Hepatocyte (in vitro differentiated cells): ENCODE measurements around the gene CNIH1. TPM values are rescaled to one million over a fixed set of nuclear protein-coding genes. Genes with fewer than 3 reads are reported as not detected.
"Not testable (repeated sequence)": the region's sequence is repeated elsewhere in the genome, so short reads cannot be mapped to it uniquely, and the experiment has no call there.

Experiments
- DNase-seq: peaks from one replicate; pipeline ENCODE4 v3.0.0-alpha.2; 2016; ENCODE audit warnings: low spot score
- H2AFZ ChIP-seq: fragments of 200-600 bp; sonication (generic); 2 replicates; pipeline ENCODE4 v1.6.0; 2016; ENCODE audit warnings: antibody characterized with exemption, mild to moderate bottlenecking
- H3K27ac ChIP-seq: fragments of 200-600 bp; sonication (generic); 2 replicates; pipeline ENCODE4 v1.5.1; 2016; ENCODE audit warnings: mild to moderate bottlenecking
- H3K27me3 ChIP-seq: fragments of 200-600 bp; sonication (generic); 2 replicates; pipeline ENCODE4 v1.6.1; 2016
- H3K36me3 ChIP-seq: fragments of 200-600 bp; sonication (generic); replicated peaks from 2 replicates; pipeline ENCODE4 v1.5.1; 2016; ENCODE audit warnings: low read depth; ENCODE audit not compliant: insufficient read depth
- H3K4me1 ChIP-seq: fragments of 200-600 bp; sonication (generic); 2 replicates; pipeline ENCODE4 v1.5.1; 2016; ENCODE audit warnings: mild to moderate bottlenecking, moderate library complexity; ENCODE audit not compliant: insufficient read depth
- H3K4me2 ChIP-seq: fragments of 200-600 bp; sonication (generic); 2 replicates; pipeline ENCODE4 v1.6.0; 2016
- H3K4me3 ChIP-seq: fragments of 200-600 bp; sonication (generic); 2 replicates; pipeline ENCODE4 v1.5.1; 2016; ENCODE audit warnings: mild to moderate bottlenecking
- H3K79me2 ChIP-seq: fragments of 200-600 bp; sonication (generic); 2 replicates; pipeline ENCODE4 v1.6.0; 2017; ENCODE audit warnings: mild to moderate bottlenecking
- H3K9me2 ChIP-seq: fragments of 200-600 bp; sonication (generic); replicated peaks from 2 replicates; pipeline ENCODE4 v1.6.0; 2017; ENCODE audit warnings: mild to moderate bottlenecking; ENCODE audit not compliant: insufficient read depth
- H3K9me3 ChIP-seq: fragments of 200-600 bp; sonication (generic); 2 replicates; pipeline ENCODE4 v1.5.1; 2016; ENCODE audit warnings: low read depth, mild to moderate bottlenecking
- H4K20me1 ChIP-seq: fragments of 200-600 bp; sonication (generic); 2 replicates; pipeline ENCODE4 v1.6.0; 2016; ENCODE audit warnings: mild to moderate bottlenecking; ENCODE audit not compliant: insufficient read depth, poor library complexity, severe bottlenecking
- EZH2 ChIP-seq: fragments of 200-600 bp; sonication (generic); IDR thresholded peaks from 2 replicates; pipeline ENCODE4 v1.6.1; 2016; ENCODE audit warnings: antibody characterized with exemption, mild to moderate bottlenecking, borderline replicate concordance
- EZH2phosphoT487 ChIP-seq: fragments of 200-600 bp; sonication (generic); IDR thresholded peaks from one replicate; pipeline ENCODE4 v1.6.1; 2018; ENCODE audit warnings: antibody characterized with exemption, mild to moderate bottlenecking, low read depth, moderate library complexity; ENCODE audit not compliant: unreplicated experiment, severe bottlenecking
- WGBS: methylation state at CpG from one replicate; pipeline ENCODE4 v1.1.6; 2016; ENCODE audit warnings: low lambda C conversion rate; ENCODE audit errors: missing lambda C conversion rate; 5-methylcytosine and 5-hydroxymethylcytosine counted together
- polyA plus RNA-seq: library from polyadenylated mRNA; unstranded; fragments of >200 nt; fragmentation: Nextera tagmentation; extraction: Ambion mirVana; gene quantifications from 2 replicates; pipeline ENCODE4 v1.2.1, GENCODE V29; 2016
- total RNA-seq: library from RNA; depleted of rRNA; stranded (reverse); fragments of >200 nt; gene quantifications from 2 replicates; pipeline ENCODE4 v1.2.3, GENCODE V29; 2014
- TF ChIP-seq, protein P1 (sequence below): fragments of 200-600 bp; sonication (generic); IDR thresholded peaks from 2 replicates; pipeline ENCODE4 v1.5.1; 2016; ENCODE audit warnings: antibody characterized with exemption, mild to moderate bottlenecking; ENCODE audit not compliant: poor library complexity

Gene CNIH1
- total and polyA plus RNA-seq, 2 experiments from 2014 or later = 201 to 320 TPM

DNA sequence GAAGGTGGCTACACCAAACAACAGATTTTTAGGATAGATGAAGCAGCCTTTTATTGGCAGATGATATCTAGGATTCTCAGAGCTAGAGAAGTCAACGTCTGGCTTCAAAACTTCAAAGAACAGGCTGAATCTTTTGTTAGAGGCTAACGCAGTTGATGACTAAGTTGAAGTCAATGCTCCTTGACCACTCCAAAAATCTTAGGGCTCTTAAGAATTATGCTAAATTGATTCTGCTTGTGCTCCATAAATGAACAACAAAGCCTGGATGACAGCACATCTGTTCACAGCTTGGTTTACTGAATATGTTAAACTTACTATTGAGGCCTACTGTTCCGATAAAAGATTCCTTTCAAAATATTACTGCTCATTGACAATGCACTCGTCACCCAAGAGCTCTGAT is 57.3 kb downstream of the CNIH1 start:
- Histone ChIP-seq H3K27me3 (no peaks in the 10 kb centered on the region), H3K4me1 (peaks cover 10% of the 10 kb centered on the region), H2AFZ (no peak overlapping the region), H3K79me2 (no peaks in the 10 kb centered on the region), H4K20me1 (no peaks in the 10 kb centered on the region), H3K27ac (no peak overlapping the region), H3K36me3 (no peaks in the 10 kb centered on the region), H3K4me2 (no peak overlapping the region), H3K9me2 (no peaks in the 10 kb centered on the region), H3K4me3 (no peak overlapping the region), H3K9me3 (no peaks in the 10 kb centered on the region)
- WGBS = 72% methylated on average over 4 of the region's 4 CpGs
- no peak for TF ChIP-seq EZH2phosphoT487
- TF ChIP-seq, protein P1, sequence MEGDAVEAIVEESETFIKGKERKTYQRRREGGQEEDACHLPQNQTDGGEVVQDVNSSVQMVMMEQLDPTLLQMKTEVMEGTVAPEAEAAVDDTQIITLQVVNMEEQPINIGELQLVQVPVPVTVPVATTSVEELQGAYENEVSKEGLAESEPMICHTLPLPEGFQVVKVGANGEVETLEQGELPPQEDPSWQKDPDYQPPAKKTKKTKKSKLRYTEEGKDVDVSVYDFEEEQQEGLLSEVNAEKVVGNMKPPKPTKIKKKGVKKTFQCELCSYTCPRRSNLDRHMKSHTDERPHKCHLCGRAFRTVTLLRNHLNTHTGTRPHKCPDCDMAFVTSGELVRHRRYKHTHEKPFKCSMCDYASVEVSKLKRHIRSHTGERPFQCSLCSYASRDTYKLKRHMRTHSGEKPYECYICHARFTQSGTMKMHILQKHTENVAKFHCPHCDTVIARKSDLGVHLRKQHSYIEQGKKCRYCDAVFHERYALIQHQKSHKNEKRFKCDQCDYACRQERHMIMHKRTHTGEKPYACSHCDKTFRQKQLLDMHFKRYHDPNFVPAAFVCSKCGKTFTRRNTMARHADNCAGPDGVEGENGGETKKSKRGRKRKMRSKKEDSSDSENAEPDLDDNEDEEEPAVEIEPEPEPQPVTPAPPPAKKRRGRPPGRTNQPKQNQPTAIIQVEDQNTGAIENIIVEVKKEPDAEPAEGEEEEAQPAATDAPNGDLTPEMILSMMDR = no peak
- TF ChIP-seq EZH2 = no peak
- DNase-seq = no peak

DNA sequence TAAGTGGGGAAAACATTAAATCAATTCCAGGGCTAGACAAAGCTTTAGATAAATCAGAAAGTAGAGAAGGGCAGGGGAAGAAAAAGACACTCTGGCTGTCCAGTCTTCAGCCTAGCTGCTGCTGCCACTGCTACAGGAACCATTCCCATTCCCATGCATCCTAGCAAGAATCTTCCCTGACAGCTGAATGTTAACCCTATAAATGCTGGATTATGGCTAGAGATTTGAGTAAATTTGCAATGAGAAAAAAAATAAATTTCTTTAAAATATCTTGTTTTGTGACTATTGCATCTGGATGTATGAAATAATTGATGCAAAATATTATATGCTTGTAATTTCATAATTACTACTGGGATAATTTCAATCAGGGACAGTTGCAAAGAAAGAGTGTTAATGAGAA is 59.4 kb downstream of the CNIH1 start:
- Histone ChIP-seq H3K9me3 (no peaks in the 10 kb centered on the region), H3K4me3 (no peak overlapping the region), H3K79me2 (no peaks in the 10 kb centered on the region), H3K4me2 (no peak overlapping the region), H3K9me2 (no peaks in the 10 kb centered on the region), H3K4me1 (peaks cover under 1% of the 10 kb centered on the region), H3K27me3 (no peaks in the 10 kb centered on the region), H4K20me1 (no peaks in the 10 kb centered on the region), H2AFZ (no peak overlapping the region), H3K36me3 (no peaks in the 10 kb centered on the region), H3K27ac (no peak overlapping the region)
- TF ChIP-seq, protein P1 = no peak
- TF ChIP-seq EZH2 = no peak
- no peak for TF ChIP-seq EZH2phosphoT487
- DNase-seq = no peak

DNA sequence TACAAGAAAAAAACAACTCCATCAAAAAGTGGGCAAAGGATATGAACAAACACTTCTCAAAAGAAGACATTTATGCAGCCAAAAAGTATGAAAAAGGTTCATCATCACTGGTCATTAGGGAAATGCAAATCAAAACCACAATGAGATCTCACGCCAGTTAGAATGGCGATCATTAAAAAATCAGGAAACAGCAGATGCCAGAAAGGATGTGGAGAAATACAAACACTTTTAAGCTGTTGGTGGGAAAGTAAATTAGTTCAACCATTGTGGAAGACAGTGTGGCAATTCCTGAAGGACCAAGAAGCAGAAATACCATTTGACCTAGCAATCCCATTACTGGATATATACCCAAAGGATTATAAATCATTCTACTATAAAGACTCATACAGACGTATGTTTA is 60.6 kb downstream of the CNIH1 start:
- DNase-seq, H3K4me3 ChIP-seq: not testable (repeated sequence)
- WGBS = 90% methylated on average over 3 of the region's 3 CpGs

DNA sequence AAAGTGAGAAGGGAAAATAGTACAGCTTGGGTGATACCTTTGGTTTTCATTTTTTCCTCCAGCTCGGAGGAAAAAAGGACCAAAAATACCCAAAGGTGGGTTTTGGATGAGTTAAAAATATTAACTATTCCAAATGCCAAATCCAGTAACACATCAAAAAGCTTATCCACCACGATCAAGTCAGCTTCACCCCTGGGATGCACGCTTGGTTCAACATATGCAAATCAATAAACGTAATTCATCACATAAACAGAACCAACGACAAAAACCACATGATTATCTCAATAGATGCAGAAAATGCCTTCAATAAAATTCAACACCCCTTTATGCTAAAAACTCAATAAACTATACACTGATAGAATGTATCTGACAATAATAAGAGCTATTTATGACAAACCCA is 62.3 kb downstream of the CNIH1 start:
- H3K4me1 ChIP-seq, H3K27ac ChIP-seq, DNase-seq, H4K20me1 ChIP-seq, H3K79me2 ChIP-seq, H3K36me3 ChIP-seq, H3K9me2 ChIP-seq, H2AFZ ChIP-seq, H3K4me2 ChIP-seq, H3K27me3 ChIP-seq, H3K4me3 ChIP-seq, H3K9me3 ChIP-seq: not testable (repeated sequence)
- WGBS = 67% methylated on average over 5 of the region's 5 CpGs

More for the DNA sequence above, 60.6 kb downstream of the CNIH1 start:
- not testable (repeated sequence) for H2AFZ ChIP-seq, H3K9me3 ChIP-seq, H4K20me1 ChIP-seq, H3K79me2 ChIP-seq, H3K27ac ChIP-seq, H3K27me3 ChIP-seq, H3K36me3 ChIP-seq, H3K4me1 ChIP-seq, H3K4me2 ChIP-seq, H3K9me2 ChIP-seq

DNA sequence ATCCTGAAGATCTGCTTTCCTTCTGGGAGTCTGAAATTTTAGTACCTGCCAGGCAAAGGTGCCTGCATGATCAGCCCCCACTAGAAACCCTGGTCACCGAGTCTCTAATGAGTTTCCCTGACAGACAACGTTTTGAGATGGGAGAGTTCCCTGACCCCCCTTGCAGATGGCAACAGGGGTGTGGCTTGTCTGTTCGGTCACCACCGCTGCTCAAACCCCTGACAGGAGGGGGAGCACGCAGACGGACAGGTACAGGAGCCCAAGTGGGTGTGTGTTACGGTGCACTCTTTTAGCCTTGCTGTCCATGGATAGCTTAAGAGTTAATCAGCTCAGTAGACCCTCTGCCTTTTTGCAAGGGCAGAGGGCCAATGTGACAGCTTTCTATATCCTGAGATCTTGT is 63.7 kb downstream of the CNIH1 start:
- no peak for DNase-seq
- no peaks in the 10 kb centered on the region for H3K9me3 ChIP-seq
- H3K4me1 ChIP-seq = peaks cover 4% of the 10 kb centered on the region
- no peaks in the 10 kb centered on the region for H3K9me2 ChIP-seq
- 47% methylated on average over 7 of the region's 7 CpGs for WGBS
- H2AFZ ChIP-seq = no peak overlapping the region
- no peaks in the 10 kb centered on the region for H3K27me3 ChIP-seq
- H3K36me3 ChIP-seq = no peaks in the 10 kb centered on the region
- H3K4me2 ChIP-seq = no peak overlapping the region
- H4K20me1 ChIP-seq = no peaks in the 10 kb centered on the region
- no peaks in the 10 kb centered on the region for H3K79me2 ChIP-seq
- TF ChIP-seq, protein P1 = no peak
- TF ChIP-seq EZH2phosphoT487 = no peak
- no peak for TF ChIP-seq EZH2
- no peak overlapping the region for H3K4me3 ChIP-seq
- no peak overlapping the region for H3K27ac ChIP-seq
